Coronary artery (tissue), 2 donors: ENCODE data around the gene SYNE1.
"Not testable (repeated sequence)": the region's sequence is repeated elsewhere in the genome, so short reads cannot be mapped to it uniquely, and the experiment has no call there.

Experiments
- DNase-seq: peaks from one replicate; pipeline ENCODE4 v3.0.0-alpha.2; 2017; ENCODE audit warnings: low spot score
- H3K27ac ChIP-seq, 2 donors: fragments of 200-600 bp; sonication (generic); one replicate each; pipeline ENCODE4 v1.5.1; 2016 to 2019
- H3K4me3 ChIP-seq: fragments of 200-600 bp; sonication (generic); 2 replicates; pipeline ENCODE4 v1.5.1; 2016; ENCODE audit warnings: mild to moderate bottlenecking, moderate library complexity
- CTCF ChIP-seq: fragments of 200-600 bp; sonication (generic); IDR thresholded peaks from one replicate; pipeline ENCODE4 v1.5.1; 2019; ENCODE audit warnings: antibody characterized with exemption

Gene SYNE1

DNA sequence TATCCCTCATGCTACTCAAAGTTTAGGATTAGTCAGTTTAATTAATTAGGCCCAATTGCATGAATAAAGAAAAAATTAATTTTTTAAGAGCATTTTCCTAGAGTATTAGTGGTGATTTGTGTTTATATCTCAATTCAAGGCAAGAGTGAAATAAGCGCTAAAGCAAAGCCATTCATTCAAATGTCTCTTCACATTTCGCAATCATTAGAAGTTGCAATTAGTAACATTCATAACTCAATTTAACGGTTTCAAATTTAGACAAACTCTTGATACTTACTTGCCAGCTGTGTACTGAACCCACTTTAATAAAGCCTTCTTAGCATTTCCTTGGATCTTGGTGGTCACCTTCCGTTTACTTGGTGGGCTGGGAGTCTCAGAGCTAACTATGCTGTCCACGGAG, 127.2 kb downstream of the SYNE1 start:
- no peak overlapping the region for H3K4me3 ChIP-seq
- no peak overlapping the region for H3K27ac ChIP-seq
- TF ChIP-seq CTCF, result no peak
- no peak for DNase-seq

- H3K4me3 ChIP-seq, result no peak overlapping the region
- no peak for DNase-seq
- no peak overlapping the region for H3K27ac ChIP-seq
- TF ChIP-seq CTCF, result no peak
Measured at GRCh38 chr6:152508477-152508876, 128.7 kb downstream of the SYNE1 start.

DNA sequence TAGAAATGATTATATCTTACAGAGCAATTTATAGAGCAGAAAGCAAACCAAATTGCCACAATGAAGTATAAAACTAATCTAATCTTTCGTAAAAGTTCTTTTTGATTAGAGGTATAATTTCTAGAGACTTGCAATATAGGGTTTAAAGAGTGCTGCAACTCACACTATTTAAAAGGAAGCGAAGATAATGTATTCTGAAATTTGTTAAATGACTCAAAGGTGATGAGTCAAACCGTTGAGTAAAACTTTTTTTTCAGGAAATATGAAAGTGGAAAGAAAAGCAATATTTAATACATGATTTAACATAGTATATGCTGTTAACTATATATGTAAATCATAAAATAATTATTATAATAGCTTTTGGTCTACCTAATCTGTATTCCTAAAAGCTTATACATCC, 133.6 kb downstream of the SYNE1 start:
- no peak for TF ChIP-seq CTCF
- no peak overlapping the region for H3K27ac ChIP-seq
- no peak for DNase-seq
- no peak overlapping the region for H3K4me3 ChIP-seq

DNA sequence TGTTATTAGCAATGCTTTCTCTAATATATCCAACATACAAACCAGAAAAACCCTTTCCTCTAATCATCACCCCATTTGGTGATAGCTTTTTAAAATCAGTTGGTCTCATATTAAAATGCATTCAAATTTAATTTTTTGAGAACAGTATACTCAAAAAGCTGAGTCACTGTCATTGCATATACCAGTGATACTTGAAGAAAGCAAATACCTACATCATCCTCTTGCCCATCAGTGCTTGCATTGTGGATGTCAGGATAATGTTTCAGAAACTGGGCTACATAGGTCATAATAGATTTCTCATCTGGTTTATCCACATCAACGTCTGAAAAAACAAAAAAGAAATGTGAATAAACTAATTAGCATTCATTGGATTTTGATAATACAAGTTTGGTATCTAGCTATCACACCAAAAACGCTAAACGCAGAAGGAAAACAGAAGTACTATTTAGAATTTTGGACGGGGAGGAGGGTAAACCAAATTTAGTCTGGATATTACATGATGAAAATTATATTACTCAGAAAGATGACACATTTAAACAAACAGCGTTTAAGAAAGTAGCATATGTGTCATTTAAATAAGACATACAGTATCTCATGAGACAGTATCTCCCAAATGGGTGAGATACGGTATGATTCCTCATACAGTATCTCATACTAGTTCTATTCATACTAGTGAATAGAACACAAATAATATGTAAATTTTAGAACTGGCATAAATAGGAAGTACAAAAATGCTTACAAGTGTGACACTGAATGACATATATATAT, 134.6 kb downstream of the SYNE1 start:
- no peak for DNase-seq
- no peak overlapping the region for H3K27ac ChIP-seq
- H3K4me3 ChIP-seq, result no peak overlapping the region
- no peak for TF ChIP-seq CTCF

DNA sequence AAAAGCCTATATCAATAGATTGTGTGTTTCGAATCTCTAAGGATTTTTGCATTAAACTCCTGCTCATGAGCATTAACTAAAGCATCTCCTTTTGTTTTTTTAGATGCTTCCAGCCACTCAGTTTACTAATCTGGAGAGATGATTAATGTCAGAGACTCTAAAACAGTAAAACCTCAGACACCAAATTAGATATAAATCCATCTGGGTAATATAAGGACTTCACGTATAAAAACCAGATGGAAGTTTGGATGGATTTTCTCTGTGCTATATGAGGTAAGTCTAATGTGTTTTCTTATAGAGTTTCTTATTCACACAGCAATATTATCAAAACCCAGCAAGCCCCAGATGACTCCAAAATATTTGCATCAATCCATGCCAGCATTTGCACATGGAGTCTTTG, 137.2 kb downstream of the SYNE1 start:
- no peak for DNase-seq
- Histone ChIP-seq H3K27ac (no peak overlapping the region), H3K4me3 (no peak overlapping the region)
- no peak for TF ChIP-seq CTCF

DNA sequence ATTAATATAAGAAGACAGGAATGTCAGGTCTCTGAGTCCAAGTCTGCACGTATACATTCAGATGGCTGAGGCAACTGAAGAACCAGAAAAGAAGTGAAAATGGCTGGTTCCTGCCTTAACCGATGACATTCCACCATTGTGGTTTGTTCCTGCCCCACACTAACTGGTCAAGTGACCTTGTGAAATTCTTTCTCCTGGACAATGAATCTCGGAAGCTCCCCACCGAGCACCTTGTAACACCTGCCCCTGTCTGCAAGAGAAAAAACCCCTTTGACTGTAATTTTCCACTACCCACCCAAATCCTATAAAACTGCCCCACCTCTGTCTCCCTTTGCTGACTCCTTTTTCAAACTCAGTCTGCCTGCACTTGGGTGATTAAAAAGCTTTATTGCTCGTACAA, 140.4 kb downstream of the SYNE1 start:
- no peak for TF ChIP-seq CTCF
- no peak for DNase-seq
- H3K27ac ChIP-seq, result no peak overlapping the region
- H3K4me3 ChIP-seq, result no peak overlapping the region

- H3K4me3 ChIP-seq, result not testable (repeated sequence)
Measured at GRCh38 chr6:152495456-152495855, 141.7 kb downstream of the SYNE1 start.

GRCh38 chr6:152492281-152492680, 144.9 kb downstream of the SYNE1 start:
- DNase-seq, H3K4me3 ChIP-seq, H3K27ac ChIP-seq: not testable (repeated sequence)

More at GRCh38 chr6:152495456-152495855, 141.7 kb downstream of the SYNE1 start:
- H3K27ac ChIP-seq, DNase-seq: not testable (repeated sequence)

- H3K27ac ChIP-seq, H3K4me3 ChIP-seq, DNase-seq: not testable (repeated sequence)
Measured at GRCh38 chr6:152491501-152491900, 145.7 kb downstream of the SYNE1 start.

DNA sequence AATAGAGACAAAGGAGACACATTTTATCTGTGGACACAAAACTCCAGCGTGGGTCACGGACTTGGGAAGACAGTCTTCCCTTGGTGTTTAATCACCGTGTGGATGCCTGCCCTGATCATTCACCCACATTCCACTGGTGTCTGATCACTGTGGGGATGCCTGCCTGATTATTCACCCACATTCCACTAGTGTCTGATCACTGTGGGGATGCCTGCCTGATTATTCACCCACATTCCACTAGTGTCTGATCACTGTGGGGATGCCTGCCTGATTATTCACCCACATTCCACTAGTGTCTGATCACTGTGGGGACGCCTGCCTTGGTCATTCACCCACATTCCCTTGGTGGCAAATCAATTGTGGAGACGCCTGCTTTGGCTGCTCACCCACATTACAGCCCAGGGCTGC, 146.2 kb downstream of the SYNE1 start:
- H3K27ac ChIP-seq, H3K4me3 ChIP-seq, DNase-seq: not testable (repeated sequence)
